HuH-7 (cell line): ENCODE results near the gene SULF2.

Experiments used
- DNase-seq: peaks from one replicate; pipeline ENCODE4 v3.0.0; 2011; ENCODE audit warnings: low spot score

Gene SULF2

GRCh38 chr20:47761482-47762047 is 23.7 kb downstream of the SULF2 start:
- no peak for DNase-seq

GRCh38 chr20:47760686-47761481 is 24.4 kb downstream of the SULF2 start:
- no peak for DNase-seq

GRCh38 chr20:47758517-47759450 is 26.5 kb downstream of the SULF2 start:
- no peak for DNase-seq

GRCh38 chr20:47757145-47758035 is 27.9 kb downstream of the SULF2 start:
- DNase-seq = no peak

GRCh38 chr20:47754946-47755652 is 30.2 kb downstream of the SULF2 start:
- DNase-seq = no peak

GRCh38 chr20:47754388-47754715 is 30.9 kb downstream of the SULF2 start:
- no peak for DNase-seq

GRCh38 chr20:47753576-47754387 is 31.5 kb downstream of the SULF2 start:
- DNase-seq = no peak

- no peak for DNase-seq
These were observed 33.8 kb downstream of the SULF2 start for GRCh38 chr20:47751449-47751848.

- DNase-seq = no peak
These were observed 35.9 kb downstream of the SULF2 start for GRCh38 chr20:47749339-47749738.

GRCh38 chr20:47748823-47749222 is 36.5 kb downstream of the SULF2 start:
- no peak for DNase-seq

GRCh38 chr20:47748069-47748468 is 37.2 kb downstream of the SULF2 start:
- no peak for DNase-seq

GRCh38 chr20:47747669-47748031 is 37.6 kb downstream of the SULF2 start:
- no peak for DNase-seq

- DNase-seq = no peak
These were observed 40.5 kb downstream of the SULF2 start for GRCh38 chr20:47744803-47745202.

- no peak for DNase-seq
These were observed 41.6 kb downstream of the SULF2 start for GRCh38 chr20:47743671-47744070.

GRCh38 chr20:47741669-47742608 is 43.3 kb downstream of the SULF2 start:
- no peak for DNase-seq

- no peak for DNase-seq
These were observed 44.5 kb downstream of the SULF2 start for GRCh38 chr20:47740862-47741184.

GRCh38 chr20:47740121-47740861 is 45.0 kb downstream of the SULF2 start:
- no peak for DNase-seq

- DNase-seq = no peak
These were observed 47.4 kb downstream of the SULF2 start for GRCh38 chr20:47737923-47738322.
